UCSD-AML1 (cell line): ENCODE measurements around the gene RIT2.

Source experiments
- DNase-seq: peaks from one replicate; lab custom pipeline; 2025; ENCODE audit not compliant: unreplicated experiment; lab: John Stamatoyannopoulos, UW

The RIT2 gene

DNA sequence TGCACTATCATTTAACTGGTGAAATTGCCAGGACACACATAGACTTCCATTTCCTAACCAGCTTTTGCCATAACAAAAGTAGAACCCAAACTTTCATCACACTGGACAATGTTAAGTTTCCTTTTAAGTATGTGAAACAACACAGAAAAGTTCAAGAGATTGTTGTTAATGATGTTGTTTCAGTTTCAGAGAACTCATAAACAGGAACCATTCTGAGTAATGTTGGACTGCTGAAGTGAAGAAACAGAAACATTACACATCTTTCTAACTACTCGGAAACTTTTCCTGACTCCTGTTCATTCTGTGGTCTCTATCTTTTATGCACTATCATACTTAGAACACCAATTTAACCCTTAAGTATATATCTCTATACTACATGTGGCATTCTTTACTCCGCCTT is 179.2 kb downstream of the RIT2 start:
- no peak for DNase-seq

DNA sequence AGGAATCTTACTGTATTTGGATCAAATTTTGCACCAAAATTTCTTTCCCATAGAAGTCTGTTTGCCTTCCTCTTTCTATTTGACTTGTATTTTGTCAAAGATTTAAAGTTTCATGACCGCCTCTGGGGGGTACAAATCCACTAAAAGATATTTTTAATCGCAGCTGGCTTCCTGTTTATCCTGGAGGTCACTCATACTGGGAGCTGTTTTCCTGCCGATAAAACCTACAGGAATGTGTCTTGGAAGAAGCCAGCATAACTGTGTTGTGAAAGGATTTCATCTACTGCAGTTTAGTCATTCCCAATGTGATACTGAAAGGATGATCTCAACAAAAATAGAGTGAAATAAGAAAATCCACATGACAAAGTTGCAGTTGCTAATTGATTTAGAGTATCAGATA is 184.0 kb downstream of the RIT2 start:
- no peak for DNase-seq

DNA sequence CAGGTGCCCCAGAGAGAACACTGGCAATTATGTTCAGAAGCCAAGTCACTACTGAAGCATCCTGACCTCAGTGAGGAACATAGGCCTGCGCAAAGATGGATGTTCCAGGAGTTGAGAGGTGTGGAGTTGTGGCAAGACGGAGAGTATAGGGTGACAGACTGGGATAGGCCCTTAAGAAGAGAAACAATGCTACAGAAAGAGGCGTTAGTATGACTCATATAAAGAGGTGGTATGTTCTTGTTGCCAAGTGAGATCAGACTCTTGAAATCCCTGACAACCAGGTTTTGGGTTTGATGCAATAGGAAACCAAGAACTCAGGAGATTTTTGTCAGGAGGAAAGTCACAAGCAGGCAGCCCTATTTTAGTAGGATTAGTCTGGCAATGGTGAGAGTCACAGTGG is 185.6 kb downstream of the RIT2 start:
- DNase-seq, result no peak

DNA sequence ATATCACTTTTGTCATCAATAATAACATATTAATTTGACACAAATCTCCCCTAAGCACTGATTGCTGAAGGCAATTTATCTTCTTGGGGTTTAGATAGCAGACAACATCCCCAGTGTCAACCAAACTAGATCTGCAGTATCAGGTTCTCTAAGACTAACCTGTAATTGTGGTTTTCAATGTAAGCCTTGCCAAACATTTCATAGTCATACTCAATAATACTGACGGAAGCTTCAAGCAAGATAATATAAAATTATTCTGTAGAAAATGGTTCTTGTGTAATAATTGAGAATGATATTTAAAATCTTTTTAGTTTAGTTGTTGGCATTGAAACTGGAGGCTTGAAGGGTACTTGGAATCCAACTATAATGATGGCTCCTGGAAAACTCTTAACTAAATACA is 186.3 kb downstream of the RIT2 start:
- DNase-seq, result no peak

DNA sequence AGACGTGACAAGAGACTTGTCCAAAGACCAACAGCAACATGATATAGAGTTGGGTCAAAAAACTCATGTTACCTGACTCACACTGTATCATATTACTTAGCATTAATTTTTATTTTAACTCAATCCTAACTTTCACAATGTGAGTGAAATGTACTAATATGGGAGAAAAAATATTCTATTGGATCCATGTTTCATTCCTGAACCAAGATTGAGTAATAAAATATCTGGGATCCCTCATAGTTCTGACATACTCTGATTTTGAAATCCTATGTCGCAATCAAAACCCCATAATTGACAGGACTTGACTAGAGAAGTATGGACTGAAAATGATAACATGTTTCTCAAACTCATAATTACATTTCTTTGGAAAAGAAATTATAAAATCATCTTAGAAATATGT is 190.4 kb downstream of the RIT2 start:
- no peak for DNase-seq

DNA sequence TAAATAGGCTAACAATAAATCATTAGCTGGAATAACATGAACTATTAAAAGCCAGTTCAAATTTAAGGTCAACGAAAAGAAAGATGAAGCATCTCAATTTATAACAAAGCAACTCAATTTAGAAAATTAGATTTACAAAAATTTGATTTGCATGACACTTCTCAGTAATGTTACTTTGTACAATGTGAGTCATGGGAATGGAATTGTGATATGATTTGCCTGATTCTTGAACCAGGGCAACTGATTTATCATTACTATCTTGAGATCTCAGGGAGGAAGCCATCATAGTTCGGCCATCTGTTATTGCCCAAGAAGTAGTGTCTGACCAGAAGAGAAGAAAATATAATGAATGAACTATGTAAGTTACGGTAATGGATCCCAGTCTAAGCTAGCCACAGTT is 193.1 kb downstream of the RIT2 start:
- no peak for DNase-seq

GRCh38 chr18:42921226-42921737 is 194.2 kb downstream of the RIT2 start:
- no peak for DNase-seq

DNA sequence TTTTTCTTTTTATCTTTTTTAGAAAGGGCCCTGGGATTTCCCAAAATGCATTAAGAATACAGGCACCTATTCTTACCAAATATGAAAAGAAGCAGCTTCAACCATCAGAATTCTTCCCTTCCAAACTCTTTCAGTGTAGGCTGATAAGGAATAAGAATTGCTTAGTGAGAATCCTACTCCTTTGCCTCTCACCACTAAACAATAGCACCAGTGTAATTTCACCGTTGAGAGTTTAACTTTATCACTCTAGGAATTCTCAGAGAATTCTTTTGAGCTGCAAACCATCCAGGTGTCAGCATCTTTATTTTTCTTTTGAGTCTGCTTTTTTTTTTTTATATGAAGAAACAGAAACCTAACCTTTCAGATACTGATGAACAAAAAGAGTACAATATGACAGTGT is 194.9 kb downstream of the RIT2 start:
- DNase-seq, result no peak

- no peak for DNase-seq
Measured at GRCh38 chr18:42915299-42915698, 200.2 kb downstream of the RIT2 start.

DNA sequence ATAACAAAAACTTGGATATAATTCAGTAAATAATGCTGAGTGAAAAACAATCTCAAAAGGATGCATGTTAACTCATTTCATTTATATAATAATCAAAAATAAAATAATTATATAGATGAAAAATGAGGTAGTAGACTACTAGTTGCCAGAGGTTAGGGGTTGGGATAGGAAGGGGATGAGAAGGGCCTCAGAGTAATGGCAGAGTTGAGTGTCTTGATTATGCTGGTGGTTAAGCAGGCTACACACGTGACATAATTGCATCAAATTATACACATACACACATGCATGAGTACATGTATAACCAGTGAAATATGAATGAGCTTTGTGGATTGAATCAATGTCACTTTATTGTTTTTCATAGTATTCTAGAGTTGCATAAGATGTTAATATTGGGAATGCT is 201.0 kb downstream of the RIT2 start:
- DNase-seq, result no peak

DNA sequence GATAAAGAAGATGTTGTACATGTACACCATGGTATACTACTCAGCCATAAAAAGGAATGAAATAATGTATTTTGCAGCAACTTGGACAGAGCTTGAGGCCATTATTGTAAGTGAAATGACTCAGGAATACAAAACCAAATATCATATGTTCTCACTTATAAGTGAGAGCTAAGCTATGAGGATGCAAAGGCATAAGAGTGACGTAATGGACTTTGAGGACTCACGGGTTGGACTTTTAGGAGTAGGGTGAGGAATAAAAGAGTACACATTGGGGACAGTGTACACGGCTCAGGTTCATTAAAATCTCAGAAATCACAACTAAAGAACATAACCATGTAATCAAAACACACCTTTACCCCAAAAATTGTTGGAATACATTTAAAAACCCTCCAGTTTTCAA is 206.4 kb downstream of the RIT2 start:
- no peak for DNase-seq

- DNase-seq, result no peak
Measured at GRCh38 chr18:42906761-42907160, 208.7 kb downstream of the RIT2 start.

DNA sequence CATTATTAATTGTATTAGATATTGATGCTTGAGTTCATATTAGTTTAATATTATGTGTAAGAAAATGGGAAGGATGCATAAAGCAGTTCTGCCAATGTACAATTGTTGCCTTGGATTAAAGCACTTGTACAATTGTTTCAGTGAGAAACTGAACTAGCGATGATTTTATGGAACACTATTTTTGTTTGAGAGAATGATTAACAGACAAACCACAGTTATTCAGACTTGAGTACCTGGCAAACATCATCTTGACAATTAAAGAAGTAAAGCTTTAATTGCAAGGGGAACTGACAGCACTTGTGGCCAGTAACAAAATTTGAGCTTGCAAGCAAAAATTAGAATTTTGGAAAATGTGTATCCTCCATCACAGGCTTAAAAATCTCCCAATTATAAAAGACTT is 214.3 kb downstream of the RIT2 start:
- DNase-seq, result no peak

DNA sequence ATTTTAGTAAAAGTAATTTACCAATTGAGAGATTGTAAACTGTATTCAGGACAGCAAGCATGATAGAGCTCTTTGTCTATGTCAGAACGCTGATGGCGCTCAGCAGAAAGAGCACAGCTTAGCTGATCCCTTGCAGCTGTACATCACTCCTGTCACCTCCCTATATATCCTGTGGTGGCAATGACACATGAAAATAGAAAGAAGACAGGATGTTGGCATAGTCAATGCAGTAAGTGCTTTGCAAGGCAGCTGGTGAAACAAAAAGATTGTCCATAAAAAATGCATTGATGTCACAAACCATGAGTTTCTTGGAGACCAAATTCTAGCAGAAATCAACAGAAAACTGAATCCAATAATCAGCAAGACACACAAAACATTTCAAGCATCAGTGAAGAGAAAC is 221.5 kb downstream of the RIT2 start:
- DNase-seq, result no peak

DNA sequence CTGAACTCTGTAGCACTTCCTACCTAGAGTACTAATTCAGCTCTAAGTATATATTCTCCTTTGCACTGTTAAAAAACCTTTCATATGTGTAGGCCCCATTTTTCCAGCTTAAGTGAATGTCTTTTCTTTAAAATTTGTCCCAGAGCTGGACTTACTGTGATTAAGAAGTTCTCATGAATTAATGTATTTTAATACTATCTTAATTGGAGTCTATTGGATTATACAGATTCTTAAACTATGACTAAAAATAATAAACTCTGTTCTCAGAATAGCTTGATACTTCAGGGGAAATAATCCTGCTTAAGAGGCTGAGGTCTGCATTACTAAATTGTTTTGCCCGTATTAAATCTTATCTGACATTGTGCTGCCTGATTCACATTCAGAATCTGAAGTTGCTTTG is 223.3 kb downstream of the RIT2 start:
- DNase-seq, result no peak

- no peak for DNase-seq
Measured at GRCh38 chr18:42891705-42892104, 223.8 kb downstream of the RIT2 start.

GRCh38 chr18:42883169-42883568 is 232.3 kb downstream of the RIT2 start:
- DNase-seq, result no peak

- no peak for DNase-seq
Measured at GRCh38 chr18:42882122-42882521, 233.4 kb downstream of the RIT2 start.

- no peak for DNase-seq
Measured at GRCh38 chr18:42872838-42873237, 242.6 kb downstream of the RIT2 start.

DNA sequence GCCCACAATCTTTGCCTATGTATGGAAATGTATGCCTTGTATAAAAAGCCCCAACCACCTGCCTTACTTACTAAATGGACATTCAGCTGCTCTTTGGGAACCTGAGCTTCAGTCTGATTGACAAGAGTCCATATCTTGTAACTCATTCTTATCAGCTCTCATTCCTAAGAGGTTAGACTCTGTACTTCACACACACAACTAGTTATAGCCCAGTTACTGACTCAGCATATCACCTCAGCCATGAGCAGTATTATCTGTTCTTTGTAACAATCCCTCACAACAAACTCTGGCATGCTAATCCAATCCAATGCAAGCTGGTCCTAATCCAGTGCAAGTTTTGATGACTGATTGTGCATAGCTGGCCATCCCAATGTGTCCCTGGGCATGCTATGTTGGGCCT is 250.6 kb downstream of the RIT2 start:
- DNase-seq, result no peak

DNA sequence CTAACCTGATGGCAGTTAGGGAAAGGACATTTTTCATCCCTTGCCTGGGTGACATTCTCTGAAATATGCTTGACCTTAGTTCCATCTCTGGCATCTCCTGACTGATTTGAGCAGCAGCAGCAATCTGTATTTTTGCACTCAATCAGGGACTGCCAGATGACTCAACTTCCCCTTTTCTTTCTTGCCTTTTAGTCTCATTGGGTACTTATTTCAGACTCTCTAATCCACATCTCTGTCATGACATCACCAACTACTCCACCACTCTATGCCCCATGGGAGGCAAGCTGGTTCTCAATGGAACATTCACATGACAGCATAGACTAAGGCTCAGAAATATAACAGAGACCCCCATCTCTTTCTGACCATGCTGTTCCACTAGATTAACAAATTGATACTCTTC is 254.2 kb downstream of the RIT2 start:
- DNase-seq, result no peak

- no peak for DNase-seq
Measured at GRCh38 chr18:42860548-42860947, 254.9 kb downstream of the RIT2 start.

- no peak for DNase-seq
Measured at GRCh38 chr18:42860011-42860410, 255.5 kb downstream of the RIT2 start.

DNA sequence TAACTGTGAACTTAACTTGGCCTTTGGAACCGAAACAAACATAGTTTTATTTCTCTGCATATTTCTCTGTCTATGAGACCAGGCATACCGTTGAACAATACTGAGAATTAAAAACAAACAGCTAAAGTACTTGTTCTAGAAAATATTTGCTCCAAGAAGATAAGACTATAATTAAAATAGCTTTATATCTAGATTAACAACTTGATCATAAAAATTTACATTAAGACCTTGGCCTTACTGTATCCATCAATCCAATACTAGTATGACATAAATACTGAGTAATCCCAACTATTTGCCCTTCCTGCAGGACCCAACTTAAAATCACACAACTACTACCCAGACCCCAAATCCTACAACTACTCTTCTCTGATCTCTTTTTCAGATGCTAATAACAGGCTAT is 260.9 kb downstream of the RIT2 start:
- no peak for DNase-seq
